ENCODE data around the gene OASL. TPM values are rescaled to one million over a fixed set of nuclear protein-coding genes. Genes with fewer than 3 reads are reported as not detected.

OASL gene
- total and polyA plus RNA-seq, 10 of the 15 experiments (the other 5 are each of a cell fraction or from before 2014, with no cell fraction given) = 2.3 to 9.1 (median 2.7) TPM

DNA sequence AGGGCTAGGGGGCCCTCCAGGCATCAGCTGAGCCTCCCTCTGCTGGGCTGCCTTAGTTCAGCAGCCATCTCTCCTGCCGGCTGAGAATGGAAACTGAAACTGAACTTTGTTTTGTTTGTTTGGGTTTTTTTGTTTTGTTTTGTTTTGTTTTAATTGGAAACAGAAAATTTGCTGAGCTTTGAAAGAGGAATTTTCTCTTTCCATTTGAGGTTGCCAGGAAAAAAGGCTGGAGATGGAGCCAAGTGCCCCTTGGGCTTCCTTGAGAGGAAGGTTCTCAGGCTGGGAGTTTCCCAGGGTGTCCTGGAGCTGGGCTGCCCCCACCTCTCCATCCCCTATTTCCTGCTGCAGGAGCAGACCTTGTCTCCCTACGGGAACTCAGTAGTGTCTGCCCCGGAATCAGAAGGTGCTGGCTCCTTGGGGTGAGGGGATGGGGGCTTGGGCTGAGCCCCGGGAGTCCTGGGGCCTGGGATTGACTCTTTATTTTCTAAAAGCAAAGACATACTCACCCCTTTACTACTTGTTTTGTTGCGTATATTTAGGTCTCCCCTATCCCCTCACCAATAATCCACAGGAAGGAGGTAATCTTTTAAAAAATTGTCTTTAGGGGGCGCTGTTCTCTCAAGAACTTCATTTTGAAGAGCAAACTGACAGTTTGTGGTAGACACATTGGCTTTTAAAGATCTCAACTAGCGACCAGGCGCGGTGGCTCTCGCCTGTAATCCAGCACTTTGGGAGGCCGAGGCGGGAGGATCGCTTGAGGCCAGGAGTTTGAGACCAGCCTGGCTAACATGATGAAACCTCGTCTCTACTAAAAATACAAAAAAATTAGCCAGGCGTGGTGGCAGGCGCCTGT, 21.3 kb upstream of the OASL start (continued):
- TF ChIP-seq, protein P1, sequence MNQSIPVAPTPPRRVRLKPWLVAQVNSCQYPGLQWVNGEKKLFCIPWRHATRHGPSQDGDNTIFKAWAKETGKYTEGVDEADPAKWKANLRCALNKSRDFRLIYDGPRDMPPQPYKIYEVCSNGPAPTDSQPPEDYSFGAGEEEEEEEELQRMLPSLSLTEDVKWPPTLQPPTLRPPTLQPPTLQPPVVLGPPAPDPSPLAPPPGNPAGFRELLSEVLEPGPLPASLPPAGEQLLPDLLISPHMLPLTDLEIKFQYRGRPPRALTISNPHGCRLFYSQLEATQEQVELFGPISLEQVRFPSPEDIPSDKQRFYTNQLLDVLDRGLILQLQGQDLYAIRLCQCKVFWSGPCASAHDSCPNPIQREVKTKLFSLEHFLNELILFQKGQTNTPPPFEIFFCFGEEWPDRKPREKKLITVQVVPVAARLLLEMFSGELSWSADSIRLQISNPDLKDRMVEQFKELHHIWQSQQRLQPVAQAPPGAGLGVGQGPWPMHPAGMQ (IDR thresholded peaks at IDR 0.05; ENCODE audit: borderline replicate concordance) = no peak
- TF ChIP-seq PAX5 (IDR thresholded peaks at IDR 0.05; ENCODE audit: borderline replicate concordance, low read depth, low read length) (no peak), MTA3 (IDR thresholded peaks at IDR 0.05; ENCODE audit: borderline replicate concordance, low read length) (no peak), RFX5 (IDR thresholded peaks at IDR 0.05; ENCODE audit: low read depth, low read length) (no peak), NFYB (IDR thresholded peaks at IDR 0.05; ENCODE audit: insufficient read depth, low read depth, low read length) (no peak), NR2C1 (IDR thresholded peaks at IDR 0.05) (peak; percentile 74), SPI1 (IDR thresholded peaks at IDR 0.05; ENCODE audit: borderline replicate concordance, insufficient read depth, low read depth, low read length) (no peak), YY1 (IDR thresholded peaks at IDR 0.05; ENCODE audit: low read depth, low read length) (peak; percentile 87), BHLHE40 (IDR thresholded peaks at IDR 0.05; ENCODE audit: borderline replicate concordance in 1 of 2, low read depth in 2 of 2, low read length in 1 of 2) (peak in 1 of 2 experiments; percentile 17; a peak in 1 of 4 replicates), CBX3 (IDR thresholded peaks at IDR 0.05; ENCODE audit: borderline replicate concordance, low read depth) (no peak)
- TF ChIP-seq, protein P2, sequence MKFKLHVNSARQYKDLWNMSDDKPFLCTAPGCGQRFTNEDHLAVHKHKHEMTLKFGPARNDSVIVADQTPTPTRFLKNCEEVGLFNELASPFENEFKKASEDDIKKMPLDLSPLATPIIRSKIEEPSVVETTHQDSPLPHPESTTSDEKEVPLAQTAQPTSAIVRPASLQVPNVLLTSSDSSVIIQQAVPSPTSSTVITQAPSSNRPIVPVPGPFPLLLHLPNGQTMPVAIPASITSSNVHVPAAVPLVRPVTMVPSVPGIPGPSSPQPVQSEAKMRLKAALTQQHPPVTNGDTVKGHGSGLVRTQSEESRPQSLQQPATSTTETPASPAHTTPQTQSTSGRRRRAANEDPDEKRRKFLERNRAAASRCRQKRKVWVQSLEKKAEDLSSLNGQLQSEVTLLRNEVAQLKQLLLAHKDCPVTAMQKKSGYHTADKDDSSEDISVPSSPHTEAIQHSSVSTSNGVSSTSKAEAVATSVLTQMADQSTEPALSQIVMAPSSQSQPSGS (IDR thresholded peaks at IDR 0.05; ENCODE audit: low read length) = no peak
- TF ChIP-seq, protein P3, sequence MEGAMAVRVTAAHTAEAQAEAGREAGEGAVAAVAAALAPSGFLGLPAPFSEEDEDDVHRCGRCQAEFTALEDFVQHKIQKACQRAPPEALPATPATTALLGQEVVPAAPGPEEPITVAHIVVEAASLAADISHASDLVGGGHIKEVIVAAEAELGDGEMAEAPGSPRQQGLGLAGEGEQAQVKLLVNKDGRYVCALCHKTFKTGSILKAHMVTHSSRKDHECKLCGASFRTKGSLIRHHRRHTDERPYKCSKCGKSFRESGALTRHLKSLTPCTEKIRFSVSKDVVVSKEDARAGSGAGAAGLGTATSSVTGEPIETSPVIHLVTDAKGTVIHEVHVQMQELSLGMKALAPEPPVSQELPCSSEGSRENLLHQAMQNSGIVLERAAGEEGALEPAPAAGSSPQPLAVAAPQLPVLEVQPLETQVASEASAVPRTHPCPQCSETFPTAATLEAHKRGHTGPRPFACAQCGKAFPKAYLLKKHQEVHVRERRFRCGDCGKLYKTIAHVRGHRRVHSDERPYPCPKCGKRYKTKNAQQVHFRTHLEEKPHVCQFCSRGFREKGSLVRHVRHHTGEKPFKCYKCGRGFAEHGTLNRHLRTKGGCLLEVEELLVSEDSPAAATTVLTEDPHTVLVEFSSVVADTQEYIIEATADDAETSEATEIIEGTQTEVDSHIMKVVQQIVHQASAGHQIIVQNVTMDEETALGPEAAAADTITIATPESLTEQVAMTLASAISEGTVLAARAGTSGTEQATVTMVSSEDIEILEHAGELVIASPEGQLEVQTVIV (IDR thresholded peaks at IDR 0.05; ENCODE audit: borderline replicate concordance, partially characterized antibody) = no peak
- TF ChIP-seq, protein P4, sequence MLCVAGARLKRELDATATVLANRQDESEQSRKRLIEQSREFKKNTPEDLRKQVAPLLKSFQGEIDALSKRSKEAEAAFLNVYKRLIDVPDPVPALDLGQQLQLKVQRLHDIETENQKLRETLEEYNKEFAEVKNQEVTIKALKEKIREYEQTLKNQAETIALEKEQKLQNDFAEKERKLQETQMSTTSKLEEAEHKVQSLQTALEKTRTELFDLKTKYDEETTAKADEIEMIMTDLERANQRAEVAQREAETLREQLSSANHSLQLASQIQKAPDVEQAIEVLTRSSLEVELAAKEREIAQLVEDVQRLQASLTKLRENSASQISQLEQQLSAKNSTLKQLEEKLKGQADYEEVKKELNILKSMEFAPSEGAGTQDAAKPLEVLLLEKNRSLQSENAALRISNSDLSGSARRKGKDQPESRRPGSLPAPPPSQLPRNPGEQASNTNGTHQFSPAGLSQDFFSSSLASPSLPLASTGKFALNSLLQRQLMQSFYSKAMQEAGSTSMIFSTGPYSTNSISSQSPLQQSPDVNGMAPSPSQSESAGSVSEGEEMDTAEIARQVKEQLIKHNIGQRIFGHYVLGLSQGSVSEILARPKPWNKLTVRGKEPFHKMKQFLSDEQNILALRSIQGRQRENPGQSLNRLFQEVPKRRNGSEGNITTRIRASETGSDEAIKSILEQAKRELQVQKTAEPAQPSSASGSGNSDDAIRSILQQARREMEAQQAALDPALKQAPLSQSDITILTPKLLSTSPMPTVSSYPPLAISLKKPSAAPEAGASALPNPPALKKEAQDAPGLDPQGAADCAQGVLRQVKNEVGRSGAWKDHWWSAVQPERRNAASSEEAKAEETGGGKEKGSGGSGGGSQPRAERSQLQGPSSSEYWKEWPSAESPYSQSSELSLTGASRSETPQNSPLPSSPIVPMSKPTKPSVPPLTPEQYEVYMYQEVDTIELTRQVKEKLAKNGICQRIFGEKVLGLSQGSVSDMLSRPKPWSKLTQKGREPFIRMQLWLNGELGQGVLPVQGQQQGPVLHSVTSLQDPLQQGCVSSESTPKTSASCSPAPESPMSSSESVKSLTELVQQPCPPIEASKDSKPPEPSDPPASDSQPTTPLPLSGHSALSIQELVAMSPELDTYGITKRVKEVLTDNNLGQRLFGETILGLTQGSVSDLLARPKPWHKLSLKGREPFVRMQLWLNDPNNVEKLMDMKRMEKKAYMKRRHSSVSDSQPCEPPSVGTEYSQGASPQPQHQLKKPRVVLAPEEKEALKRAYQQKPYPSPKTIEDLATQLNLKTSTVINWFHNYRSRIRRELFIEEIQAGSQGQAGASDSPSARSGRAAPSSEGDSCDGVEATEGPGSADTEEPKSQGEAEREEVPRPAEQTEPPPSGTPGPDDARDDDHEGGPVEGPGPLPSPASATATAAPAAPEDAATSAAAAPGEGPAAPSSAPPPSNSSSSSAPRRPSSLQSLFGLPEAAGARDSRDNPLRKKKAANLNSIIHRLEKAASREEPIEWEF (IDR thresholded peaks at IDR 0.05; ENCODE audit: insufficient replicate concordance, low read depth, low read length) = no peak
- TF ChIP-seq, protein P5, sequence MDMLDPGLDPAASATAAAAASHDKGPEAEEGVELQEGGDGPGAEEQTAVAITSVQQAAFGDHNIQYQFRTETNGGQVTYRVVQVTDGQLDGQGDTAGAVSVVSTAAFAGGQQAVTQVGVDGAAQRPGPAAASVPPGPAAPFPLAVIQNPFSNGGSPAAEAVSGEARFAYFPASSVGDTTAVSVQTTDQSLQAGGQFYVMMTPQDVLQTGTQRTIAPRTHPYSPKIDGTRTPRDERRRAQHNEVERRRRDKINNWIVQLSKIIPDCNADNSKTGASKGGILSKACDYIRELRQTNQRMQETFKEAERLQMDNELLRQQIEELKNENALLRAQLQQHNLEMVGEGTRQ (IDR thresholded peaks at IDR 0.05; ENCODE audit: borderline replicate concordance, low read depth, low read length) = no peak

Data from GM12878 (cell line).